GM10266 (cell line): ENCODE measurements around the gene TREML2.

ENCODE experiments used
- DNase-seq: peaks from one replicate; pipeline ENCODE4 v3.0.0; 2012; ENCODE audit errors: extremely low spot score
- CTCF ChIP-seq: IDR thresholded peaks from 2 replicates; pipeline ENCODE4 v1.5.1; 2012; ENCODE audit warnings: mild to moderate bottlenecking, low read depth; ENCODE audit not compliant: control insufficient read depth, insufficient read depth; ENCODE audit errors: missing control alignments

Gene TREML2

GRCh38 chr6:41208439-41209106 is 7.6 kb upstream of the TREML2 start:
- TF ChIP-seq CTCF, result no peak
- no peak for DNase-seq

- no peak for TF ChIP-seq CTCF
- DNase-seq, result no peak
These were observed 3.2 kb upstream of the TREML2 start for GRCh38 chr6:41204156-41204555.

DNA sequence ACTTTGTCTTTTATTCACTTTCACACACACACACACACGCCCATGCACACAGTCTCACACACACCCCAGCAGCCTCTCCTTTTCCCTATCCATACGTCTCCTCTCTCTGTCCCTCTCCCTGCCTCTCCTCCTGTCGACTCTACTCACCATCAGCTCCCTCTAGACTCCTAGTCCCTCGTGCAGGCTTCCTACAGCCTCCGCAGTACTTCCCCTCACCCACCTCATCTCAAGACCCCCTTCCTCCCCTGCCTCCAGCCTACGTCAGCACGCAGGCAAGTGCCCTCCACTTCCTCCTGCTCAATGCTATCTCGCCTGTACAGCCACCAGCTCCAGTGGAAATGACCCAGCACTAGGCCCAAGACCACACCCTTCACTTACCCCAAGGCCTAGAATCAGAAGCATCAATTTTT is 820 bp upstream of the TREML2 start:
- no peak for TF ChIP-seq CTCF
- DNase-seq, result no peak

DNA sequence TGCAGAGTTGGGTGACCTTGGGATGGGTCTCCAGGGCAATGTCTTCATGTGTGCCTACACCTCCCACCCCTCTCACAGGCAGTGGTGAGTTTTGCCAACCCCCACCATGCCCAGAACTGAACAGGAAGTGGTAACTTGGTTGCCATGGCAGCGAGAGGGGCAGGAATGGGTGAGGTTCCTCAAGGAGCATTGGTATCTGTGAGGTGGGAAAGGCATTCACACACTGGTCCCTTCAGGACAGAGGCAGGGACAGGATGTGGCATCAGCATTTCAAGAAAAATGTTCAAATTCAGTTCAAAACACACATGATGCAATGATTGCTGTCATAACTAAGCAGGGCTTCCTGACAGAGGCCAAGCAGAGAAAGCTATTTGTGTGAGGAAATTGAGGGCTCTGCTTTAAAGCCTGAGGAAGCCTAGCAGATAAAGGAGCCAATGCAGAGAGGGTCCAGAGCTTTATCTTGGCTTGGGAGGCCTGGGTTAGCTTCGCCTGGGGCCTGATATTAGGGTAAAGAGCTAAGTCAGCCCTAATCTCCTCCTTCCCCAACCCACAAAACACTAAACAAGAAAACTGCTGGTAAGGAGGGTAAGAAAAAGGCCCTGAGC is 551 bp downstream of the TREML2 start:
- DNase-seq, result no peak
- TF ChIP-seq CTCF, result no peak

GRCh38 chr6:41199552-41200246 is 1.2 kb downstream of the TREML2 start:
- no peak for TF ChIP-seq CTCF

DNA sequence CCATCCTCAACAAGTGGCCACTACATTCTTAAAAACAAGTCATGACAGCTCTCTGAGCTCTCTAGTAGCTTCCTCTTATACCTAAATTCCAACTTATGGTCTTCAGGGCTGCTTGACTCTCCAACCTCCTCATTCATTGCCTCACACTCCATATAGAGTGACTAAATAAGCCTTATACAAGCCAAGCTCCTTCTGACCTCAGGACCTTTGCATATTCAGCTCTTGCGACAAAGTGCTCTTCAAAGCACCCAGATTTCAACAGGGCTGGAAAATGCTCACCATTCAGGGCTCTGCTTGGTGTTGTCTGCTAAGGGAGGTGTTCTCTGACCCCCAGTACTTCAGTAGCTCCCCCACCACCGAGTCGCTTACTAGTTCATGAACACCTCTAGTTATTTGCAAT is 3.7 kb downstream of the TREML2 start:
- no peak for DNase-seq
- TF ChIP-seq CTCF, result no peak

More at GRCh38 chr6:41199552-41200246, 1.2 kb downstream of the TREML2 start:
- DNase-seq, result peak; percentile 34

GRCh38 chr6:41194386-41194785 is 6.6 kb downstream of the TREML2 start:
- DNase-seq, result no peak
- TF ChIP-seq CTCF, result no peak
